ENCODE data around the gene ATXN10.

Gene ATXN10

GRCh38 chr22:45867118-45867905, 195.7 kb downstream of the ATXN10 start:
- DNase-seq (ENCODE audit: extremely low spot score, insufficient read length, low read depth): no peak
- FAIRE-seq: no peak

GRCh38 chr22:45867906-45868555, 196.4 kb downstream of the ATXN10 start:
- FAIRE-seq (no peak), DNase-seq (ENCODE audit: extremely low spot score, insufficient read length, low read depth) (no peak)

- no peak for DNase-seq (ENCODE audit: extremely low spot score, insufficient read length, low read depth)
- FAIRE-seq: no peak
Observed at GRCh38 chr22:45868571-45869339, 197.1 kb downstream of the ATXN10 start.

- no peak for DNase-seq (ENCODE audit: extremely low spot score, insufficient read length, low read depth)
- no peak for FAIRE-seq
Observed at GRCh38 chr22:45869340-45869847, 197.8 kb downstream of the ATXN10 start.

GRCh38 chr22:45870011-45870410, 198.4 kb downstream of the ATXN10 start:
- no peak for FAIRE-seq
- no peak for DNase-seq (ENCODE audit: extremely low spot score, insufficient read length, low read depth)

- no peak for FAIRE-seq
- DNase-seq (ENCODE audit: extremely low spot score, insufficient read length, low read depth): no peak
Observed at GRCh38 chr22:45871721-45872120, 200.1 kb downstream of the ATXN10 start.

- FAIRE-seq: no peak
Observed at GRCh38 chr22:45872659-45873263, 201.1 kb downstream of the ATXN10 start.

GRCh38 chr22:45876136-45877035, 204.8 kb downstream of the ATXN10 start:
- no peak for FAIRE-seq
- DNase-seq (ENCODE audit: extremely low spot score, insufficient read length, low read depth): no peak

More at GRCh38 chr22:45872659-45873263, 201.1 kb downstream of the ATXN10 start:
- no peak for DNase-seq (ENCODE audit: extremely low spot score, insufficient read length, low read depth)

GRCh38 chr22:45877036-45877380, 205.4 kb downstream of the ATXN10 start:
- DNase-seq (ENCODE audit: extremely low spot score, insufficient read length, low read depth) (no peak), FAIRE-seq (no peak)

- no peak for FAIRE-seq
- DNase-seq (ENCODE audit: extremely low spot score, insufficient read length, low read depth): no peak
Observed at GRCh38 chr22:45877651-45878050, 206.0 kb downstream of the ATXN10 start.

- FAIRE-seq: no peak
- no peak for DNase-seq (ENCODE audit: extremely low spot score, insufficient read length, low read depth)
Observed at GRCh38 chr22:45878051-45878781, 206.6 kb downstream of the ATXN10 start.

GRCh38 chr22:45878901-45879551, 207.4 kb downstream of the ATXN10 start:
- FAIRE-seq: no peak
- no peak for DNase-seq (ENCODE audit: extremely low spot score, insufficient read length, low read depth)

GRCh38 chr22:45879552-45879949, 207.9 kb downstream of the ATXN10 start:
- DNase-seq (ENCODE audit: extremely low spot score, insufficient read length, low read depth): no peak
- FAIRE-seq: no peak

- DNase-seq (ENCODE audit: extremely low spot score, insufficient read length, low read depth) (no peak), FAIRE-seq (no peak)
Observed at GRCh38 chr22:45880091-45880715, 208.6 kb downstream of the ATXN10 start.

GRCh38 chr22:45880716-45881523, 209.3 kb downstream of the ATXN10 start:
- FAIRE-seq (no peak), DNase-seq (ENCODE audit: extremely low spot score, insufficient read length, low read depth) (no peak)

GRCh38 chr22:45881524-45881875, 209.9 kb downstream of the ATXN10 start:
- DNase-seq (ENCODE audit: extremely low spot score, insufficient read length, low read depth): no peak

More at GRCh38 chr22:45881524-45881875, 209.9 kb downstream of the ATXN10 start:
- FAIRE-seq: no peak
